GM19023 (cell line): ENCODE results near the gene PCSK6.

Experiments used
- ATAC-seq: cut with Tn5 transposase; IDR thresholded peaks from one replicate; pipeline ENCODE4 v1.9.1; 2021; ENCODE audit warnings: mild to moderate bottlenecking, moderate library complexity; ENCODE audit not compliant: unreplicated experiment

The PCSK6 gene

GRCh38 chr15:101317336-101317872, 172.1 kb downstream of the PCSK6 start:
- no peak for ATAC-seq

- ATAC-seq: no peak
Measured at GRCh38 chr15:101316529-101316928, 173.0 kb downstream of the PCSK6 start.

- no peak for ATAC-seq
Measured at GRCh38 chr15:101315736-101316135, 173.8 kb downstream of the PCSK6 start.

GRCh38 chr15:101314336-101315125, 175.0 kb downstream of the PCSK6 start:
- ATAC-seq: no peak

GRCh38 chr15:101313041-101313761, 176.3 kb downstream of the PCSK6 start:
- no peak for ATAC-seq

GRCh38 chr15:101310508-101310907, 179.0 kb downstream of the PCSK6 start:
- ATAC-seq: no peak

GRCh38 chr15:101310161-101310480, 179.4 kb downstream of the PCSK6 start:
- no peak for ATAC-seq

GRCh38 chr15:101309436-101310160, 179.9 kb downstream of the PCSK6 start:
- no peak for ATAC-seq

- no peak for ATAC-seq
Measured at GRCh38 chr15:101308604-101309435, 180.7 kb downstream of the PCSK6 start.

GRCh38 chr15:101307897-101308603, 181.5 kb downstream of the PCSK6 start:
- no peak for ATAC-seq

GRCh38 chr15:101307048-101307896, 182.2 kb downstream of the PCSK6 start:
- ATAC-seq: no peak

- no peak for ATAC-seq
Measured at GRCh38 chr15:101306341-101307047, 183.0 kb downstream of the PCSK6 start.

GRCh38 chr15:101305820-101306255, 183.7 kb downstream of the PCSK6 start:
- no peak for ATAC-seq

- ATAC-seq: no peak
Measured at GRCh38 chr15:101303408-101303807, 186.1 kb downstream of the PCSK6 start.

GRCh38 chr15:101296418-101297405, 192.8 kb downstream of the PCSK6 start:
- ATAC-seq: no peak

- ATAC-seq: no peak
Measured at GRCh38 chr15:101295607-101296161, 193.8 kb downstream of the PCSK6 start.
